H7 (cell line): ENCODE results near the gene OSBPL1A. TPM values are rescaled to one million over a fixed set of nuclear protein-coding genes. Genes with fewer than 3 reads are reported as not detected.
"Not testable (repeated sequence)": the region's sequence is repeated elsewhere in the genome, so short reads cannot be mapped to it uniquely, and the experiment has no call there.

ENCODE experiments used
- DNase-seq: peaks from one replicate; pipeline ENCODE4 v3.0.0; 2012
- H3K27me3 ChIP-seq: 2 replicates; pipeline ENCODE4 v1.6.0; 2011; ENCODE audit warnings: mild to moderate bottlenecking, low read length; ENCODE audit not compliant: control insufficient read depth, insufficient read depth
- H3K36me3 ChIP-seq: replicated peaks from 2 replicates; pipeline ENCODE4 v1.5.1; 2011; ENCODE audit warnings: low read length; ENCODE audit not compliant: control insufficient read depth, insufficient read depth
- H3K4me3 ChIP-seq: 2 replicates; pipeline ENCODE4 v1.5.1; 2011; ENCODE audit warnings: low read depth, mild to moderate bottlenecking, control low read depth, low read length, moderate library complexity; ENCODE audit not compliant: insufficient read depth
- total RNA-seq: library from RNA; depleted of rRNA; stranded (reverse); fragments of >200 nt; shearing (Covaris generic); gene quantifications from 2 replicates; pipeline ENCODE4 v1.2.3, GENCODE V29; 2014

The OSBPL1A gene
- total RNA-seq, 1 experiment from 2014 or later: 48.3 TPM

DNA sequence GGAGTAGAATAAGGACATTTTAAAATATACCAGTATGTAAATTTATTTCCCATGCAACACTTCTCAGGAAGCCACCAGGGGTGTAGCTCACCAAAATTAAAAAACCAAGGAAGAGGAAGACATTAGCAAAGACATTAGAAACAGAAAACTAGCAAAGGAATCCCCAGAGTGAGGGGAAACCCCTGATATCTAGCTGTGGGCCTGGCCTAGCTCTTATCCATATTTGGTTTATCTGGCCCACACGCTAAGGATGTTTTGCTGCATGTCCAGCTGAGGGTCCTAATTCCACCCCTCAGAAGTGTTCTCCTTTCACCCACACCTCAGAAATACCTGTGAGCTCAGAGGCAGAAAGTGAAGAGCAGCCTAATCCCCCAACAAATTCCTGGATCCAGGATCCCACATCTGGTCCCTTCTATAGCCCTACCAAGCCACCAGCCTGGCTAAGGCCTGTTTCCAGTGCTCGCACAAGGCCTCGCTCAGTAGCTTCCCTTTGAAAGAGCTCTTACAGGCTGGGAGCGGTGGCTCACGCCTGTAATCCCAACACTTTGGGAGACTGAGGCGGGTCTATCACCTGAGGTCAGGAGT lies 17.4 kb downstream of the OSBPL1A start:
- H3K4me3 ChIP-seq: no peak overlapping the region
- peak; percentile 54 for DNase-seq
- H3K27me3 ChIP-seq: no peaks in the 10 kb centered on the region
- H3K36me3 ChIP-seq: peaks cover 1% of the 10 kb centered on the region; the same call in 1 of the 2 replicates

DNA sequence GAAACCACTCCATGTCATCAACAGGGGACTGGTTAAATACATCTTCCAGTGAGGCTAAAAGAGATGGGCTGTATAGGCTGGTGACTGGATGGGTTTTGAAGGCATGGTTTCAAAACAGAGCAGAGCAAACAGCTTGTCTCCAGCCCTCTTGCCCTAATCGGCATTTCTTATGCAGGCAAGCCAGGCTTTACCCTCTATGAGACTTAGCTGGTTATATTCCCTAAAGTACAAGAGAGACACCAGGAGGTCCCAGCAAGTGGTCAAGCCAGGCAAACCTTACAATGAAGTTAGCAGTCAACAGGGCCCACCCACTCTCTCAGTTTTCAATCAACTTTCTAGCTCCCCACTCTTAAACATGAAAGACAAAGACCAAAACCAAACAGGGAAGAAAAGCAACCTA lies 19.0 kb downstream of the OSBPL1A start:
- DNase-seq: peak; percentile 69
- H3K27me3 ChIP-seq: no peaks in the 10 kb centered on the region
- peaks cover 1% of the 10 kb centered on the region for H3K36me3 ChIP-seq
- H3K4me3 ChIP-seq: no peak overlapping the region

DNA sequence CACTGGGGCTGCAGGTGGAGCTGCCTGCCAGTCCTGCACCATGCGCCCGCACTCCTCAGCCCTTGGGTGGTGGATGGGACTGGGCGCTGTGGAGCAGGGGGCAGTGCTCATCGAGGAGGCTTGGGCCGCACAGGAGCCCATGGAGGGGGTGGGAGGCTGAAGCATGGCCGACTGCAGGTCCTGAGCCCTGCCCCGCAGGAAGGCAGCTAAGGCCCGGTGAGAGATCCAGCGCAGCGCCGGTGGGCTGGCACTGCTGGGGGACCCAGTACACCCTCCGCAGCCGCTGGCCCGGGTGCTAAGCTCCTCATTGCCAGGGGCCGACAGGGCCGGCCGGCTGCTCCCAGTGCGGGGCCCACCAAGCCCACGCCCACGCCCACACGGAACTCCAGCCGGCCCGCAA lies 21.1 kb downstream of the OSBPL1A start:
- DNase-seq, H3K4me3 ChIP-seq, H3K27me3 ChIP-seq, H3K36me3 ChIP-seq: not testable (repeated sequence)

DNA sequence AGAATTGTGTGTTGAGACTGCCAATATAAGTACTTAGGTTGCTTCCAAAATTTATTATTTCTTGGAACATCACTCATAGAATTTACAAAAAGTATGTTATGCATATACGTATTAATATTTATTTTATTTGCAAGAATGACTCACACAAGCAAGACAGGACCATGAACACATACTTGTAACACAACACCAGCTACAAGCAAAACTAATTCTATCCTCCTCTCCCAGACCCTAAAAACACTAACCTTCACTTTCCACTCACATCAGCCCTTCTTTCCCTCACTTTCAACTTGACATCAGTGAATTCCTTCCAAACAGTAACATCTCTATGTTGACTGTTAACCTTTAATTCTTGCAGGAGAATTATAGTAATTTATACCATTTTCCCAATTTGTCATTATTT lies 24.3 kb downstream of the OSBPL1A start:
- Histone ChIP-seq H3K36me3 (peaks cover 5% of the 10 kb centered on the region), H3K27me3 (no peaks in the 10 kb centered on the region), H3K4me3 (no peak overlapping the region)
- no peak for DNase-seq

DNA sequence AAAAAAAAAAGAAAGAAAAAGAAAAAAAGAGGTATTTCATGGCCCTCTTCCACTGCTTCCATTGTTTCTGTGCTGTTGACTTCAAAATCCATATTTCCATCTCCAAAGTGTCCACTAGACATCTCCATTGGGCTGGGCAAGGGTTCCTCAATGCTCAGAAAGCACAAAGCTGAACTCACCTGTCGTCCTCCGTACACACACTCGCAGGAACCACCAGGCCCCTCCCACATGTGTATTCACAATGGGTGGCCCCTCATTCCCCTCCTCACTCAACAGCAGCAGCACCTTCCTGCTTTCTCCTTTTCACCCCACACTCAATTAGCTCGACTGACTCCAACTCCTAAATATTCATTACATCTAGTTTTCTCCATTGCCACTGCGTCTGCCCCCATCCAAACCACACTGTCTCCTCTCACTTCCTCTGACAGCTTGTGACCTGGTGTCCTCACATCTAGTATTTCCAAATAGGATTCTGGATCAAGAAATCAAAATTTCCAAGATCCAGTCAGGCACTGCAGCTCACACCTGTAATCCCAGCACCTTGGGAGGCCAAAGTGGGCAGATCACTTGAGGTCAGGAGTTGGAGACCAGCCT lies 25.2 kb downstream of the OSBPL1A start:
- H3K4me3 ChIP-seq: no peak overlapping the region
- no peaks in the 10 kb centered on the region for H3K27me3 ChIP-seq
- DNase-seq: no peak
- H3K36me3 ChIP-seq: peaks cover 5% of the 10 kb centered on the region

DNA sequence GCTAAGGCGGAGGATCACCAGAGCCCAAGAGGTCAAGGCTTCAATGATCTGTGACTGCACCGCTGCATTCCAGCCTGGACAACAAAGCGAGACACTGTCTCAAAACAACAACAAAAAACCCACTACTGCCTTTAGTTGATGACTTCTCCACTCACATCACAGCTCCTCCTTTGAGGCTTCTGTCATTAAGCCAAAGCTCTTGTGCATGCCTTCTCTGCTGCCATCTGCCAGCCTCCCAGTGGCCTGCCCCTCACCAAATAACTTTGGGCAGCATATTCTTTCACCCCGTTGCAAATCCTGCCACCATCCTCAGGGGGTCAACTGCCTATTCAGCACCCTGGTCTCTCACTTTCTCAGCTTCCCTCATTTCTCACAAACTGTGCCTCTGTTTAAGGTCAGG lies 27.5 kb downstream of the OSBPL1A start:
- Histone ChIP-seq H3K36me3 (peaks cover 9% of the 10 kb centered on the region), H3K27me3 (no peaks in the 10 kb centered on the region), H3K4me3 (no peak overlapping the region)
- DNase-seq: no peak

DNA sequence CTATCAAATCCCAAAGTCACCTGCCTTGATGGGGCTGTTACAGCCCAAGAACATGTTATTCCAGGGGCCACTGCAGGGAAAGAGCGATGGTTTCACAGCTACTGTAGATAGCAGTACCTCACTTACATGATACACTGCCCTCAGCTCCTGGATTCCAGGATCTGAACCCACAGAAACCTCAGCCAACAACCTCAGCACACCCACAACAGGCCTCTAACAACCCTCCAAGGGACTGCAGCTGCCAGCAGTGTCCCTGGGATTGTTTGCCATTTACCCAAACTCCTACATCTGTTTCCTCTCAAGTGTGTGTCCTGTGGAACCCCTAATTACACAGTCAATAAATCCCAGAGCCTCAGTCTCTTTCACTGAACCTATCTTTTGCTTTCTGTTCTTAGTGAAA lies 28.2 kb downstream of the OSBPL1A start:
- Histone ChIP-seq H3K36me3 (peaks cover 9% of the 10 kb centered on the region), H3K27me3 (no peaks in the 10 kb centered on the region), H3K4me3 (no peak overlapping the region)
- DNase-seq: no peak

DNA sequence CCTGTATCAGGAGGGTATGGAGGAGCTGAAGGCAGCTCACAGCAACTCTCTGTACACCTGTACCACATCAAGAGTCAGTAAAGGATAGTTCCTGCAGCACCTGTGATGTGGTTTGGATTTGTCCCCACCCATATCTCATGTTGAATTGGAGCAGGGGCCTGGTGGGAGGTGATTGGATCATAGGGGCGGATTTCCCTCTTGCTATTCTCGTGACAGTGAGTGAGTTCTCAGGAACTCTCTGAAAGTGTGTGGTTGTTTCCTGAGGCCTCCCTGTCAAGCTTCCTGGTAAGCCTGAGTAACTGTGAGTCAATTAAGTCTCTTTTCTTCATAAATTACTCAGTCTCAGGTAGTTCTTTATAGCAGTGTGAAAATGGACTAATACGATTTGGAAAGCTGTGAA lies 28.9 kb downstream of the OSBPL1A start:
- no peak for DNase-seq
- H3K4me3 ChIP-seq: no peak overlapping the region
- H3K27me3 ChIP-seq: no peaks in the 10 kb centered on the region
- H3K36me3 ChIP-seq: peaks cover 9% of the 10 kb centered on the region

DNA sequence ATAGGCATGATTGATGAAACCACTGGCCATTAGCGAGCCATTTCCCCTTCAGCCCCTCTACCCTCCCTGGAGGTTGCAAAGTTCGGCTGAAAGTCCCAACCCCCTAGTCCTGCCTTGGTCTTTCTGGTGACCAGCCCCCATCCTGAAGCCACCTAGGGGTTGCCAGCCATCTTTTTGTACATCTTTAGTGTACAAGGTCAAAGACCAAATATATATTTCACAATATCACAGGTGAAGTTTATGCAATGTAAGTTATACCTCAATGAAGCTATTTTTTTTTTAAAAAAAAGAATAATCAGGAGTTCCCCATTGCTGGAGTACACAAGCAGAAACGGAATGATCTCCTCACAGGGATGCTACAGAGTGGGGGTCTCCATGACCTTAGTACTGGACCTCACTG lies 31.3 kb downstream of the OSBPL1A start:
- no peak overlapping the region for H3K4me3 ChIP-seq
- H3K36me3 ChIP-seq: peaks cover 9% of the 10 kb centered on the region
- no peaks in the 10 kb centered on the region for H3K27me3 ChIP-seq
- DNase-seq: no peak

DNA sequence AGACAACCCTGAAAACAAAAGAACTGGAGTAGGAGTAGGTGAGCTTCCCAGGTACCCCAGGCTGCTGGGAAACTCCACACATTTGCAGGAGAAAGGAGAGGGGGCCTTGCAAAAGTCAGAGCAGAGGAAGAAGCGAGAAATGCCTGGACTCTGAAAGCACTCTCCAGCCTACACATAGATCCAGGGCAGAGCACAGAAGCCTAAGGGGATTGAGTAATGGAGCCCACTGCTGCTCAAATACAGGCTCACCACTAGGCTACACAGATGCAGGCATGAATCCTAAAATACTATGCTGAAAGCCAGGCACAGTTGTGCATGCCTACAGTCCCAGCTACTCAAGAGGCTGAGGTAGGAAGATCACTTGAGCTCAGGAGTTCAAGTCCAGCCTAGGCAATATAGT lies 33.4 kb downstream of the OSBPL1A start:
- Histone ChIP-seq H3K36me3 (peaks cover 8% of the 10 kb centered on the region), H3K27me3 (no peaks in the 10 kb centered on the region), H3K4me3 (no peak overlapping the region)
- no peak for DNase-seq

DNA sequence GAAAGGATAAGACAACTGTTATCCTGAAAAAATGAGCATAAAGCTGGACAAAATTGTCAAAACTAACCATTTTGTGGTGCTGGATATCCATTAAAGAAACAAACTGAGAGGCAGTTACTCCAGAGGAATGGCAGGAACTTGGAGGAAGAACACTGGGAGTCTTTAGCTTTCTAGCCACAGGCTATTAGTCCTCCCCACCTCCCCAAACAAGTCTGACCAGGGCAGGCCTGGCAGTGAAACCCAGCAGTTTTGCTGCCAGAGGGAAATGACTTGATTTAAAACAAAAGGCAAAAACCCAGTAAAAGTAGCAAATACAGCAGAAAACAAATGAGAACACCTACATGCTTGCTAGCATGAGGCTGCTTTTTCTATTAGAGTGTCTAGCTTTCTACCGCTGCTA lies 34.9 kb downstream of the OSBPL1A start:
- no peak overlapping the region for H3K4me3 ChIP-seq

DNA sequence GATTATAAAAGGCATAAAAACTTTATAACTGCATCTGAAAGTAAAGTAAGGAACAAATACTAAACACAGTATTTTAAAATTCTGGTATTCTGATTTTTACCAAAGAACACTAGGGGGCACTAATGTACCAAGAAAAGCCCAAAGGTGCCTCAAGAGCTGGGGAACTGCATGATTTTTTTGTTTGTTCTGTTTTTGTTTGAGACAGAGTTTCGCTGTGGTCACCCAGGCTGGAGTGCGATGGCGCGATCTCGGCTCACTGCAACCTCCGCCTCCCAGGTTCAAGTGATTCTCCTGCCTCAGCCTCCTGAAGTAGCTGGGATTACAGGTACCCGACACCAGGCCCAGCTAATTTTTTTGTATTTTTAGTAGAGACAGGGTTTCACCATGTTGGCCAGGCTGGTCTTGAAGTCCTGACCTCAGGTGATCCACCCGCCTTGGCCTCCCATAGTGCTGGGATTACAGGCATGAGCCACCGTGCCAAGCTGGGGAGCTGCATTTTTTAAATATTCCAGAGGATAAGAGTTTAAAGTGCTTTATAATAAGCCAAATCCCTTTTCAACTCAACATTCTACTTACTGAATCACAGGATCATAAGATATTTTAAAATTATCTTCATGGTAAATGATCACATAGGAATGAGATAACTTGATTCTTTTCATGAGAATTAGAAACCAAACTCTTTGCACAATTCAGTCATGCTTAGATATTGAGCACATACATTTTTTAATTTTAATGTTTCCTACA lies 37.7 kb downstream of the OSBPL1A start:
- peak; percentile 35 for DNase-seq
- not testable (repeated sequence) for H3K4me3 ChIP-seq, H3K36me3 ChIP-seq, H3K27me3 ChIP-seq

More for the DNA sequence above, 34.9 kb downstream of the OSBPL1A start:
- no peak for DNase-seq
- Histone ChIP-seq H3K27me3 (no peaks in the 10 kb centered on the region), H3K36me3 (peaks cover 5% of the 10 kb centered on the region)

DNA sequence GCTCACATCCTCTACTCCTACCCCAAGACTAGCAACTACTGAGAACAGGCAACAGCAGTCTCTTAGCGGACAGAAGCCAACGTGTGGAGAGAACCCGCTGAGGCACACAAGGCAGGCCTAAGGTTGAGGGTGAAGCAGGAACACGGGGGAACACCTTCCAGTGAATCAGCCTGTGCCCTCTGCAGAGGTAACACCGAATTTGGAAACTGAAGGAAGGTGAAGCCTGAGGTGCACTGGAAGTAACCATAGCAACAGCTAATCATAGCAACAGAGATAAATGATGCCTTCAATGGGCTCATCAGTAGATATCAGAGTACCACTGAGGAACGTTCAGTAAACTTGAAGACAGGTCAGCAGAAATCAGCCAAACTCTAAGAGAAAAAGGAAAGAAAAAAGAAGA lies 43.3 kb downstream of the OSBPL1A start:
- Histone ChIP-seq H3K4me3 (no peak overlapping the region), H3K27me3 (no peaks in the 10 kb centered on the region), H3K36me3 (no peaks in the 10 kb centered on the region)
- DNase-seq: no peak

DNA sequence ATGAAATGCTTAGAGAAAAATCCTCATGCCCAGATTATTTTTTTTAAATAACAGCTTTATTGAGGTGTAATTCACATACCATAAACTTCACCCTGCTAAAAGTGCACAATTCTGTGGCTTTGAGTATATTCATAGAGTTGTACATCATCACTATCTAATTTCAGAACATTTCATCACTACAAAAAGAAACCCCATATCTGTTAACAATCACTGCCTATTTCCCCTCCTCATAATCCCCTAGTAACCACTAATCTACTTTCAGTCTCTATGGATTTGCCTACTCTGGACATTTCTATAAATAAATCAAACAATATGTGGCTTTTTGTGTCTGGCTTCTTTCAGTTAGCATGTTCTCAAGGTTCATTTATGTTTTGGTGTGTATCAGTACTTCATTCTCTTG lies 51.4 kb downstream of the OSBPL1A start:
- DNase-seq: no peak
- Histone ChIP-seq H3K36me3 (no peaks in the 10 kb centered on the region), H3K27me3 (no peaks in the 10 kb centered on the region), H3K4me3 (no peak overlapping the region)

DNA sequence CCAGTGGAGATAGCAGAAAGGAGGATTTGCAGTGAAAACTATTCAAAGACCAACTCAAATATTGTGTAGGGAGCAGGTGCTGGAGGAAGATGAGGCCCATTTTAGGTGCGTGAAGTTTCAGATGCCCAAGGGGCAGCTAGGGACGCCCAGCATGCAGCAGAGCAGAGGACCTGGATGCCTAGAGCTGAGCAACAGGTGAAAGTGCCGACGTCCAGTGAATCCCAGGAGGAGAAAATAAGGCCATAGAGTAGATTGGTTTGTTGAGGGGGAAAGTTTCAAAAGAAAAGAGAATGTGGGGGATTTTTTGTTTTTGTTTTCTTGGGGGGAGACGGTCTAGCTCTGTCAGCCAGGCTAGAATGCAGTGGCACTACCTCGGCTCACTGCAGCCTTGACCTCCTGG lies 53.1 kb downstream of the OSBPL1A start:
- Histone ChIP-seq H3K36me3 (no peaks in the 10 kb centered on the region), H3K27me3 (no peaks in the 10 kb centered on the region), H3K4me3 (no peak overlapping the region)
- DNase-seq: no peak
